WTC11 (cell line): ENCODE measurements around the gene MYOF. TPM values are rescaled to one million over a fixed set of nuclear protein-coding genes. Genes with fewer than 3 reads are reported as not detected.

Source experiments
- ATAC-seq: fragments of 200-7000 bp; cut with Tn5 transposase; 2 replicates; pipeline ENCODE4 v1.10.0; 2021; ENCODE audit warnings: mild to moderate bottlenecking, moderate library complexity
- CTCF ChIA-PET: fragments of 300-600 bp; sonication (Branson Sonifier 250); formaldehyde crosslinking; loops from one replicate; lab custom pipeline; 2021; ENCODE audit warnings: antibody characterized with exemption; lab: Charles Lee
- POLR2A ChIA-PET: fragments of 350-600 bp; sonication (Branson Sonifier 250); formaldehyde crosslinking; loops from one replicate; lab custom pipeline; 2021; ENCODE audit warnings: antibody characterized with exemption; lab: Charles Lee
- DNase-seq: peaks from one replicate; pipeline ENCODE4 v3.0.0; 2021; ENCODE audit warnings: low spot score
- H3K27ac Mint-ChIP-seq: 2 replicates; pipeline ENCODE4 v1.8.0; 2021; ENCODE audit warnings: mixed read lengths
- H3K27me3 Mint-ChIP-seq: 2 replicates; pipeline ENCODE4 v1.8.0; 2021; ENCODE audit warnings: low read depth, mild to moderate bottlenecking, moderate library complexity, mixed read lengths
- H3K36me3 Mint-ChIP-seq: 2 replicates; pipeline ENCODE4 v1.8.0; 2021; ENCODE audit warnings: mixed read lengths
- H3K4me1 Mint-ChIP-seq: 2 replicates; pipeline ENCODE4 v1.8.0; 2022; ENCODE audit warnings: mixed read lengths
- H3K4me3 Mint-ChIP-seq: 2 replicates; pipeline ENCODE4 v1.8.0; 2021; ENCODE audit warnings: mild to moderate bottlenecking, moderate library complexity, mixed read lengths
- H3K9me3 Mint-ChIP-seq: 2 replicates; pipeline ENCODE4 v1.8.0; 2021; ENCODE audit warnings: mixed read lengths
- ATF2 ChIP-seq: sonication (generic); formaldehyde crosslinking; IDR thresholded peaks from 2 replicates; pipeline ENCODE4 v1.8.1; 2022; ENCODE audit warnings: low read depth, missing genetic modification reagents, borderline replicate concordance
- ATF6 ChIP-seq: sonication (generic); formaldehyde crosslinking; IDR thresholded peaks from 2 replicates; pipeline ENCODE4 v1.8.1; 2023; ENCODE audit warnings: mild to moderate bottlenecking, missing genetic modification reagents
- E2F4 ChIP-seq: sonication (generic); formaldehyde crosslinking; IDR thresholded peaks from 2 replicates; pipeline ENCODE4 v1.8.1; 2022; ENCODE audit warnings: low read depth, mild to moderate bottlenecking, moderate library complexity, missing genetic modification reagents, borderline replicate concordance
- EMX1 ChIP-seq: fragments of 250-450 bp; sonication (Bioruptor Pico); IDR thresholded peaks from 2 replicates; pipeline ENCODE4 v1.8.0; 2021; ENCODE audit warnings: mild to moderate bottlenecking
- ERG ChIP-seq: fragments of 250-450 bp; sonication (Bioruptor Pico); IDR thresholded peaks from 2 replicates; pipeline ENCODE4 v1.8.0; 2021; ENCODE audit warnings: mild to moderate bottlenecking
- FOXJ3 ChIP-seq: sonication (generic); formaldehyde crosslinking; IDR thresholded peaks from 2 replicates; pipeline ENCODE4 v1.9.0; 2021; ENCODE audit warnings: missing genetic modification reagents, mild to moderate bottlenecking, borderline replicate concordance
- GABPB1 ChIP-seq: sonication (generic); formaldehyde crosslinking; IDR thresholded peaks from 2 replicates; pipeline ENCODE4 v1.8.1; 2023; ENCODE audit warnings: mild to moderate bottlenecking, missing genetic modification reagents
- GTF2I ChIP-seq: fragments of 250-450 bp; sonication (Bioruptor Pico); conservative IDR thresholded peaks from 2 replicates; pipeline ENCODE4 v1.4.0; 2021; ENCODE audit warnings: mild to moderate bottlenecking
- IRF2 ChIP-seq: sonication (generic); formaldehyde crosslinking; IDR thresholded peaks from 2 replicates; pipeline ENCODE4 v1.8.0; 2022; ENCODE audit warnings: low read depth, missing genetic modification reagents, borderline replicate concordance
- NFE2L1 ChIP-seq: sonication (generic); formaldehyde crosslinking; IDR thresholded peaks from 2 replicates; pipeline ENCODE4 v1.8.1; 2023; ENCODE audit warnings: missing genetic modification reagents
- NR2C2 ChIP-seq: sonication (generic); formaldehyde crosslinking; IDR thresholded peaks from 2 replicates; pipeline ENCODE4 v1.8.0; 2022; ENCODE audit warnings: mild to moderate bottlenecking, missing genetic modification reagents
- PRDM15 ChIP-seq: sonication (generic); formaldehyde crosslinking; IDR thresholded peaks from 2 replicates; pipeline ENCODE4 v1.8.0; 2022; ENCODE audit warnings: missing genetic modification reagents
- PRRX2 ChIP-seq: fragments of 250-450 bp; sonication (Bioruptor Pico); IDR thresholded peaks from 2 replicates; pipeline ENCODE4 v1.8.0; 2021; ENCODE audit warnings: mild to moderate bottlenecking
- SMAD3 ChIP-seq: sonication (generic); formaldehyde crosslinking; IDR thresholded peaks from 2 replicates; pipeline ENCODE4 v1.8.0; 2022; ENCODE audit warnings: missing genetic modification reagents, mild to moderate bottlenecking, borderline replicate concordance
- SMAD4 ChIP-seq: sonication (generic); formaldehyde crosslinking; IDR thresholded peaks from 2 replicates; pipeline ENCODE4 v1.8.0; 2022; ENCODE audit warnings: mild to moderate bottlenecking, missing genetic modification reagents
- TEAD1 ChIP-seq: sonication (generic); formaldehyde crosslinking; IDR thresholded peaks from 2 replicates; pipeline ENCODE4 v1.8.0; 2022; ENCODE audit warnings: mild to moderate bottlenecking, missing genetic modification reagents
- ZBTB21 ChIP-seq: sonication (generic); formaldehyde crosslinking; IDR thresholded peaks from 2 replicates; pipeline ENCODE4 v1.8.1; 2023; ENCODE audit warnings: mild to moderate bottlenecking, missing genetic modification reagents, borderline replicate concordance
- ZNF219 ChIP-seq: sonication (generic); formaldehyde crosslinking; IDR thresholded peaks from 2 replicates; pipeline ENCODE4 v1.8.0; 2023; ENCODE audit warnings: missing genetic modification reagents, mild to moderate bottlenecking, borderline replicate concordance
- ZNF396 ChIP-seq: fragments of 250-450 bp; sonication (Bioruptor Pico); IDR thresholded peaks from 2 replicates; pipeline ENCODE4 v1.8.0; 2021; ENCODE audit warnings: mild to moderate bottlenecking, moderate library complexity, borderline replicate concordance
- ZNF416 ChIP-seq: fragments of 250-450 bp; sonication (Bioruptor Pico); IDR thresholded peaks from 2 replicates; pipeline ENCODE4 v1.9.0; 2021; ENCODE audit warnings: mild to moderate bottlenecking, inconsistent platforms
- ZNF512 ChIP-seq: sonication (generic); formaldehyde crosslinking; IDR thresholded peaks from 2 replicates; pipeline ENCODE4 v1.8.1; 2022; ENCODE audit warnings: missing genetic modification reagents, borderline replicate concordance
- total RNA-seq: library from RNA; stranded (reverse); gene quantifications from 3 replicates; pipeline ENCODE4 v1.2.3, GENCODE V29; 2021

MYOF gene
- total RNA-seq, 1 experiment from 2014 or later = 1.8 TPM

GRCh38 chr10:93505075-93505474 is 22.9 kb upstream of the MYOF start (continued):
- TF ChIP-seq ZNF512 (CRISPR knock-in tag) = no peak

- CTCF ChIA-PET = interaction anchor here (1.0 to 2.3 kb wide), 3 partner anchors 17 to 127 kb away, joined by 3 to 8 read pairs (median 6); partner anchors contain the start of gene MYOF
- no peaks in the 10 kb centered on the region for H3K27me3 Mint-ChIP-seq
- no peak for TF ChIP-seq IRF2
- no peak for TF ChIP-seq ZNF219
- TF ChIP-seq ATF6 (CRISPR knock-in tag) = no peak
- no peak for TF ChIP-seq GTF2I
- TF ChIP-seq TEAD1 (CRISPR knock-in tag) = no peak
- no peak for TF ChIP-seq GABPB1
- TF ChIP-seq EMX1 (CRISPR knock-in tag) = no peak
- no peak for TF ChIP-seq NFE2L1 (CRISPR knock-in tag)
- TF ChIP-seq ZNF396 (CRISPR knock-in tag) = no peak
- no peak for TF ChIP-seq ZBTB21 (CRISPR knock-in tag)
- no peak for TF ChIP-seq PRDM15 (CRISPR knock-in tag)
- no peak for TF ChIP-seq ATF2 (CRISPR knock-in tag)
- TF ChIP-seq, all 79 proteins: peak for 0
- POLR2A ChIA-PET = no interaction called here
- no peak overlapping the region for H3K4me3 Mint-ChIP-seq
- no peaks in the 10 kb centered on the region for H3K9me3 Mint-ChIP-seq
- no peak for DNase-seq
- H3K27ac Mint-ChIP-seq = no peak overlapping the region
- no peak for ATAC-seq
- peaks cover 6% of the 10 kb centered on the region for H3K4me1 Mint-ChIP-seq
- H3K36me3 Mint-ChIP-seq = peaks cover 47% of the 10 kb centered on the region
Measured at GRCh38 chr10:93503075-93503474, 20.9 kb upstream of the MYOF start.

- no peak for ATAC-seq
- peaks cover 19% of the 10 kb centered on the region for H3K4me1 Mint-ChIP-seq
- TF ChIP-seq ZNF512 (CRISPR knock-in tag) = no peak
- no peak for TF ChIP-seq SMAD4 (CRISPR knock-in tag)
- TF ChIP-seq FOXJ3 (CRISPR knock-in tag) = no peak
- TF ChIP-seq GTF2I = no peak
- no peak for TF ChIP-seq ZNF416 (CRISPR knock-in tag)
- no peak for TF ChIP-seq NFE2L1 (CRISPR knock-in tag)
- TF ChIP-seq E2F4 = no peak
- no peak for TF ChIP-seq ERG
- no peak for TF ChIP-seq NR2C2
- TF ChIP-seq PRRX2 (CRISPR knock-in tag) = no peak
- no peak for TF ChIP-seq SMAD3 (CRISPR knock-in tag)
Measured at GRCh38 chr10:93501650-93502049, 19.5 kb upstream of the MYOF start.

More at GRCh38 chr10:93501650-93502049, 19.5 kb upstream of the MYOF start:
- ChIA-PET POLR2A (no interaction called here), CTCF (interaction anchor here (0.6 to 1.9 kb wide), 3 partner anchors 53 to 126 kb away, joined by 3 to 6 read pairs (median 3); no protein-coding TSS in a partner anchor)
- Mint-ChIP-seq H3K27me3 (no peaks in the 10 kb centered on the region), H3K9me3 (no peaks in the 10 kb centered on the region), H3K36me3 (peaks cover 37% of the 10 kb centered on the region), H3K4me3 (no peak overlapping the region), H3K27ac (no peak overlapping the region)
- DNase-seq = no peak
